GM18873 (cell line): Measurements from ENCODE around the gene ARSI.

ENCODE experiments used
- ATAC-seq: cut with Tn5 transposase; IDR thresholded peaks from one replicate; pipeline ENCODE4 v1.9.1; 2021; ENCODE audit warnings: mild to moderate bottlenecking, moderate library complexity, moderate number of reproducible peaks; ENCODE audit not compliant: unreplicated experiment, low FRiP score

Gene ARSI

DNA sequence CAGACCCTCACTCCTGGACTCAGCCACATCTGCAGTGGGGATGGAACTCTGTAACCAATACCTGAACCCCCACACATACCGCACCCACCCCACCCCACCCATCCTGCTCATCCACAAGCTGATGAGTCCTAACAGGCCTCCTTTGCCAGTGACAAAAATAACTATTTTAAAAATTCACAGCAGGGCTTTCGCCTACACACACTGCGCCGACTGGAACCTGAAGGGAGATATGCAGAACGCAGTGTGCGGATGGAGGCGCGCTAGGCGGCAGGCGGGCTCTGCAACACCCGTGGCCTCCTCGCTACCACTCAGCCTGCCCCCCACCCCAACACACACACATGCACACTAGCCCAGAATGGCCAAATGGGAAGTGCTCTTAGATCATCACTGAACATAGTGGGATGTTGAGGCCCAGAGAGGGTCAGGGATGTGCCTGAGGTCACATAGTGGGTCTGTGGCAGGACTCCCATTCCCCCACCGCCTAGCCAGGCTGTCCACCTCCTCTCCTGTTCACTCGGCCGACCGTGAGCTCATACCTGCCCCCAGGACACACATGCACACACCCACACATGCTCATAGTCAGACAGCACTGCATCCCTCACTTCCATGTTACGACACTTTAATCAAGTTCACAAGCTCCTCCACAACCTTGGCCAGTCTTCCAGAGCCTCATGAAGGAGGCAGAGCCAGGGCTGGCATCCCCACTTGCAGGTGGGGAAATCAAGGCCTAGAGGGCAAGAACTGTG is 6.8 kb downstream of the ARSI start:
- no peak for ATAC-seq

DNA sequence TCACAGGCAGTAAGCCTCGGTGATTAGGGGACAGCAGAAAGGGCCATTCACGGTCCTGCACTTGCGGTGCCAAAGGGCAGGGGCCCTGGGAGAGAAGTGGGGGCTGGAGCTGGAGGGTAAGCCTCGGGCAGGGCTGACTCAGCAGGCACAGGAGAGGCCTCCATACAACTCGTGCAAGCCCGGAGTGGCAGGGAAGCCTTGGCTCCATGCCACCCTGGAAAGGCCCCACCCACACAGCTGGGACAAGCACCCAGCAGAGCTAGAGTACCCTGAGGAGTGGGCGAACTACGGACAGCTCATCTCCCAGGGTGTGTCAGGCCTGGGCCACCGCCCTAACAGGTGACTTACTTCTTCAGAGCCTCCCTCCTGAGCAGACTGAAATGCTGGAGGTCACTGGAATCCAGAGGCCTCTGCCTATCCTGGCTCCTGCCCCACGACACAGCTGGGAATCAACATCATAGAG is 7.5 kb downstream of the ARSI start:
- ATAC-seq = no peak

DNA sequence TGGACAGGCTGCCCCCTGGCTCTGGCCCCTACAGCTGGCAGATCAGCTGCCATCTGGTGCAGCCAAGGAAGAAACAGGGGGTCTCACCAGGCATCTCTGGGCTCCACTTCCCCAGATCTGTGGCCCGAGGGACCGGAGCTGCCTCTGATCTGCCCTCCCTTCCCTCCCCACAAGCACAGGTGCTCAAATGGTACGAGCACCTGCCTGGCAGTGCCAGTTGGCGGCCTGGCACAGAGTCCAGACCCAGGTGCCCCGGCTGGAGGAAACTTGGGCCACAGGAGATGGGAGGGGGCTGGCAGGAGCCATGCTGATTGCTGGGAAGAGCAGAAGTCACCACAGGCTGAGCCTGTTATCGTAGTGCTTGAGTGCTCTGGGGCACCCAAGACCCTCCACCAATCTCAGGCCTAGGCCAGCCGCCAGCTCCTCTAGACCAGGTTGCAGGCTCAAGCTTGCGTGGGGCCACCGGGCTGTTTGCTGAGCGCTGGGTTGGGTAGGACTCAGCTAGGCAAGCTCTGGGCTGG is 8.1 kb downstream of the ARSI start:
- ATAC-seq = no peak

DNA sequence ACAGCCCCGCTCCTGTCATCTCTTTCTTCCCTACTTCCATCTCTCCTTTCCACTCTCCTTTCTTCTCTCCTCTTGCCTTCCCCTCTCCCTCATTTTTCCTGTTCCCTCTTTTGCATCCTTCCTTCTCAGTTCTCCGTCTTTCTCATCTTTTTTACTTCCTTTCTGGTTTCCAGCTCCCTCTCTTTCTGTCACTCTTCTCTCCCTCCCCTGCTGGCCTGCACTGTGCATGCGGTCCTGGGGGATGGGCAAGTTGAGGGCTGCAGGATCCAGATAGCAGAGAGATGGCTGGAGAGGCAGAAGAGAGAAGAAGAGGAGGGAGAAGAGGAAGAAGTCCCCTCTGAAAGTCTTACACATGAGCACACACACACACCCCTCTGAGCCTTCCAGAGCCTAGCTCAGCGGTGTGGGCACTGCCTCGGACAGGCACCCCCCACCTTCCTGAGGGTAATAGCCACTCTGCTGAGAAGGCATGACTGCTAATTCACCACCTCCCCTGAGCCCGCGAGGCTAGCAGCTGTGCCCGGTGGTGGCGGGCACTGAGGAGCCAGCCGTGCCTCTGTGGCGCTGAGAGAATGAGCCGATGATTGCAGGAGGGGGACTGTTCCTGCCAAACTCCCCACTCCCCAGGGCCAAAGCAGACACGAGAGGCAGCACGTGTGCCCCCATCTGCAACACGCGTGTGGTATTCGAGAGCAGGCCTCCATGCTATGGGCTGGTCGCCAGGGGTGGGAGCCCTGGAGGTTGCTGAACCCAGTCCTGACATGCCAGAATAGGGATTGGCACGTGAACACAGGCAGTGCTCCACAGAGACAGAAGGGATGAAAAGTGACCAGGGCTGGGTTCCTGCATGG is 9.4 kb downstream of the ARSI start:
- no peak for ATAC-seq

DNA sequence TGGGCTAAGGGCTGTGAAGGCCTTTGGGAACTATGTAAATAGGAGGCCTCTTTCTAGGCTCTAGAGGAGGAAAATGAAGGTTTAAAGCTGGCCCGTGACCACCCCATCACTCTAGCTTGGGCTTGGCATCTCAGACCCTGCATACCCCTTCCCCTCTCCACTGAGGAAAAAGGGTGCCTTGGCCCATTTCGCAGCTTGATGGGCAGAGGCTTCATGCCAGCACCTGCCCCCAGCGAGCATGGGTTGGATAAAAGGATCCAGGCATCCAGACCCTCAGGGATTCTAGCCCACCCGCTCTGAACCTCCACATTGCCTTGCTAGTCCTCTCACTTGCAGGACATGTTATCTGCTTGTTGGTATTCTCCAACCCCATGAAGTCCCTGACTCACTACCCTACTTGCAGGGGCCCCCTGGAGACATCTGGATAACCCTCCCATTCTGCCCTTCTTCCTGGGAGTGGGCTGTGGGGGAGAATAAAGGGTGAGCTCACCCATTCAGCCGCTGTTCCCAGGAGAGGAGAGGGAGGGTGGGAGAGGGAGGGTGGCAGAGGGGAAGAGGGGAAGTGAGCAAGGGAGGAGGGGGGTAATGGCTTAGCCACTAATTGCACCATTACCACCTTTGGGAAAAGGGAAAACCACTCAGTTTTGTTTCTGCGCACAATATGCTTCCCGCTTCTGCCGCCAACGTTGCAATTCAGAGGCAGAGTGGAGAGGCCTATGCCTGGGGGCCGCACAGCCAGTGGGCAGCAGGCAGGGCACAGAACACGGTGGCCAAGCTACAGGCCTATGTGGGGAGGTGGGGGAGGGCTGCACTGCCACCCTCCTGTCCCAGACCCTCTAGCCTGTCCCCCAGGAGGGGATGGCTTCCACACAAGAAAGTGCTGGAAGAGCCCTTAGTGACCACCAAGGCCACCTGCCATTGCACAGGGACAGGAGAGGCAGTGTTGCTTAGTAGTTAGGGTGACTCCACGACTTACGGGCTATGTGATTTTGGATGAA is 11.0 kb downstream of the ARSI start:
- no peak for ATAC-seq

DNA sequence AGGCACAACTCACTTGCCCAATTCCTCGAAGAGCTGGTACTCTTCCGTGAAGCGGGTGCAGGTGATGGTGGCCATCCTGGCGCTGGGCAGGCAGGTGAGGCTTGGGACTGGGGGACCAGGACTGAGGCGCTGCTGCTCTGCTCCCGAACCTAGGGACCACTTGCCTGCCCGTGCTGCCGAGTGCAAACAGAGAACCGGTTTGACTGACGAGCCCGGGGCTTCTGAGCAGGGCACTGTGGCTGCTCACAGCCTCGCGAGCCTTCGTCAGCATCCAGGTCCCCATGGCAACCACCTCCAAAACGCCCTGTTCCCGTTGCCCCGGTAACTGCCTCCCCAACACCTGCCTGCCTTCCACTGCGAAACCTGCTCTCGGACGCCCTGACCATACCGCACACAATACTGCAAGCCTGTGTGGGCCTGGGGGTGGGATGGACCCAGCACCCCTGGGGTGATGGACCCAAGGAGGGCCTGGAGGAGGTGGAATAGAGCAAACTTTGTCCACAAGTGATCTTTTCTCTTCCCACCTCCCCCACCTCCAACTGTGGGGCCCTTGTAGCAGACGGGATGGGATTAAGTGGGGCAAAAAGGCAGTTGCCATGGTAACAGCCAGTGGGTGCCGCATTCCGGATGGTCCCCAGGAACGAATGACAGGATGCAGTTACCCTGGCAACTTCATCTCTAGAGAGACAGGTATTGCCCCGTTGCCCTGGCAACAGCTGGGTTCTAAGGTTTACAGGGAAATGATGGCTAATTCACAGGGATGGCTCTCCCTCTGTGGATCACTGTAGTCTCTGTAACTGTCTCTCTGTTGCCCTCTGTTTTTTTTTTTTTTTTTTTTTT is 12.9 kb downstream of the ARSI start, which contains the start of gene CAMK2A:
CAMK2A (minus strand) TSS at position 223 of the 840 bp plus-strand sequence; CDS start at position 75, 148 bp downstream.
- no peak for ATAC-seq

DNA sequence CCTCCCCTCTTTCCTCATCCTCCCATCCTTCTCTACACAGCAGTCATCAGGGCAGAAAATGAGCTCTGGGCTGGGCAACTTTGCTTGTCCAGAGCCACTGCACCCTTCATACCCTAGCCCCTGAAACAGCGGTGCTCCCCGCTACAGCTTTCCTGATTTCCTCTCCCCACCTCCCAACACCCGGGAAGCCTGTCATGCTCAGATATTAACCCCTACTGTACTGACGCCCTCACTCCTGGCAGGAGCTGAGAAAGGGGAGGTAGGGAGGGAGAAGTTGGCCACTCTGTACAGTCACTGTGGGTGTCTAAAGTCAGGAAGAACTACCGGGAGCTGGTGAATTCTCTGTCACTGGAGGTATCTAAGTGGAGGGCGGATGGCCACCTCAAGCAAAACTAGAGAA is 13.9 kb downstream of the ARSI start:
- no peak for ATAC-seq

DNA sequence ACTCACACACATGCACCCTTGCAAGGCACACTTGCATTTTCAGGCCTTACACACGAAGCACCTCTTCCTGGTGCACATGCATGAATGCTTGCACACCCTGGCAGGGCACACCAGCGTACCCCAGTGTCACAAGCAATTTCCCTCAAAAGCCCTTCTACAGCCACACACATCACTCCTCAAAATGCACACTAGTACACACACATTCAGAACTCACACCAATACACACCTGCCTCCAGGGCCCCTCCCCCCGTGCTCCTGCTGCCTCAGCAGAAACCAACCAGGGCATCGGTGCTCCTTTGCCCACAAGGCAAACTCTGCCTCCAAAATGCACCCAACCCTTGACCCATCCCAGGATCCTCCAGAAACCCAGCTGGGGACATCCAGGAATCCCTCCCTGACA is 14.3 kb downstream of the ARSI start:
- no peak for ATAC-seq

DNA sequence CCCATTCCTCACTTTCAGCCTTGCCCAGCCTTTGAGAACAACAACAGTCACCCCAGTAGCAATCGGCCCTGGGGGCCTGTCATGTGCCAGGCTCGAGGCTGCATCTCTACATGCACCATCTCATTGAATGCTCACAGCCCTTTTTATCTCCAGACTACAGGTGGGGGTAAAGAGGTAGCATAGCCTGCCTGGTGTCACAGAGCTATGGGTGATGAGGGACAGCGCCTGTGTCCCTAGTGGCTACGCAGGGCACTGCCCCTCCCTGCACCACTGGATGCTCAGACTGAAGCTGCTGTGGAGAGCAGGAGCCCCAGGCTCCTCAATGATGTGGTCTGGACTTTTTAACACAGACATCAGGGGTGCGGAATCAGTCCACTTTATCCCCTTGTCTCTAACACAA is 15.9 kb downstream of the ARSI start:
- ATAC-seq = no peak

DNA sequence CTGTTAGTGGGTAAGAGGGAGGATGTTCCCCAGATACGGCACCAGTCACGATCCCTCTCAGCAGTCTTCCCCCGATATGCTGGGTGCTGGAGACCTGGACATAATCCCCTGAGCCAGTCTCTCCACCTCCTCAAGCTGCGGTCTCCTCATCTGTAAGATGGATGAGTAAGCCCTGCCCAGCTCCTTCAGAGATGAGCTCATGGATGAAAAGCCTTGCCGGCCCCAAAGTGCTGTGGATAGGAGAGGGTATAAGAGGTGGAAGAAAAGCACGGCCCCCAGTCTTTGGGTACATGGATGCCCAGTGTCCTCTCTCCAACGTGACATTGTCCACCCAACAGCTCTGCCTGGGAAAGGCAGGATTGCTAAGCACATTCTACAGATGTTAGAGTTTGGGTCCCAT is 17.6 kb downstream of the ARSI start:
- no peak for ATAC-seq

DNA sequence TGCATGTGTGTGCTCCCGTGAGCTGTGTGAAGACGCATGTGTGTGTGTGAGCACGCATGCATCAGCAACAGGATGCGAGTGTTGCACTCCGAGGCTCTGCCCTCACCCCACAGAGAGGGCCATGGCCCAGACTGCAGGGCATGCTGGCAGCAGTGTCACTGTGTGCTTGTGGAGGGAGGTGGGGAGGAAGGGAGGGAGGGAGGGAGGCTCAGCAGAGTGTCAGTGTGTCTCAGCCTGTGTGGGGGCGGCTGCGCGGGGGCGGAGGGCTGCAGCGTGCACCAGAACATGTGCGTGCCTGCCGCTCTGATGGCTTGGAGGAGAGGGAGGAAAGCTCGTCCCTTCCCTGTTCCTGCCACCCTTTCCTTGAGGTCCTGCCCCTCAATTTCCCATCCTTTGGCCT is 18.4 kb downstream of the ARSI start:
- no peak for ATAC-seq

DNA sequence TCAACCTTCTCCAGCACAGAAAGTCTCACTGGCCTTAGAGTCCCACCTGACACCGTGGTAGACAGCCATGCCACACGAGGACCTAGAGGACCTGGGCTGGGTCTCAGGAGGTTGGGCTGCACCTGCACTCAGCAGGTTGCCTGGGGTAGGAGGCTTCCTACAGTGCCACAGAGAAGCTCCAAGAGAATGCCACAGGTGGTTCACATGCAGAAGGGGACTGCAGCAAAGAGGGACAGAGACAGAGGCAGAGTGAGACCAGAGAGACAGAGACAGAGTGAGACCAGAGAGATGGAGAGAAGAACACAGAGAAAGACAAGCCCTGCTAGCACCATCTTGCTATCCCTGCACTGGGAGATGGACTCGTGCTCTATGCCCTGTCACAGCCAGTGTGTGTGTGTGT is 18.8 kb downstream of the ARSI start:
- no peak for ATAC-seq

DNA sequence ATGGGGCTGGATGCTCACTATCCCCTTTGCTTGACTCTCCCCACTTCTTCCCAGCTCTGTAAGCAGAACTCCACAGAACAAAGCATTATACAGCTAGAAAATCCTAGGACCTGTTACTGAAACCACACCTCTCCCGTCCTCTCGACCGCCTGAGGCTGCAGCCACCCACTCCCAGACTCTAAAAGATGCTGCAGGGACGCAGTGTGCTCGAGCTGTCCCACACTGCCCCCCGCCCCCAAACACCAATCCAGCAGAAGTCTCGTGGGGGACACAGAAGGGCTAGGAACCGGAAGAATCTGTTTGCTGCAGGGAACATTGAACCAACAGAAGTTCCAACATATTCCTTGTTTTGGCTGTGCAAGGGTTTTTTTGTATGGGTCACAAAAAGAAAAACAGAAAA is 20.7 kb downstream of the ARSI start:
- ATAC-seq = no peak

DNA sequence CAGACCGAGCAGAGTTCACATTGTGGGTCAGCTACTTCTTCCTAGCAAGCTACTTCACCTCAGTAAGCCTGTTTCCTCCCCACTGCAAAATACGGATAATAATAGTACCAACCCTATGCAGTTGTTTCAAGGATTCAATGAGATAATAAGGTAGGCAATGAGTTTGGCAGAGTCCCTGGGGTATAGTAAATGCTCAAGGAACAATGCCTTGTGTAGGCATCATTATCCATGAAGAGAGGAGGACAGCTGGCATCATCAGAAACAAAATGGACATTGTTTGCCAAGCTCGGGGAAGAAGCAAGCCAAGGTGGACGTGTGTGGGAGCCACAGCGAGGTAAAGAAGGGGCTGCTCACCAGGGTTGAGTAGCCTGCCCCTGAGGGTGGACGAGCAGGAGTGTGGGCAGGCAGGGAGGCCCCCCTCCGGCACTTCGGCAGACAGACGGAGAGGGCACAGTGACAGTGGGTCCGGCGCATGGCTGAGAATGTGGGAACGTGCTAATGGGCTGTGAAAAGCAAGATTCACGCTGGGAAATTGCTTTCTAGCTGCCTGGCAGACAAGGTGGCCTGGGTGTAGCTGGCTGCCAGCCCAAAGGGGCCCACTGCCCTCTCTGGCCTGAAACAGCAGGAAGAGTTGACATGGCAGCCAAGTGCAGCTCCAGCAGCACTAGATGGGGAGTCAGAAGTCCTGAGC is 23.2 kb downstream of the ARSI start:
- ATAC-seq = no peak

DNA sequence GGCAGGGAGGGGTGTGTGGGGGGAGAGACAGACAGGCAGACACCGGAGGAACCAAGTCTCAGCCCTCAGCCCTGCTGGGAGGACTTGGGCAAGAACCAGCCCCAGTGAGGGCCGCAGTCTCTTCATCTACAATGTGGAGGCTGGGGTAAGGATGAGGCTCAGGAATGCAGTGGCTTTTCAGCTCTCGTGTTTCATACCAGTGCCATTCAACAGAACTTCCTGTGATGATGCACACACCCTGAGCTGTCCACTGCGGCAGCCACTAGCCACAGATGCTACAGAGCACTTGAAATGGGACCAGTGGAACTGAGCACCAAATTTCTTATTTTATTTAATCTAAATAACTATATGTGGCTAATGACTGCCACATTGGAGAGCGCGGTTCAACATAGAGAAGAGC is 23.8 kb downstream of the ARSI start:
- no peak for ATAC-seq

DNA sequence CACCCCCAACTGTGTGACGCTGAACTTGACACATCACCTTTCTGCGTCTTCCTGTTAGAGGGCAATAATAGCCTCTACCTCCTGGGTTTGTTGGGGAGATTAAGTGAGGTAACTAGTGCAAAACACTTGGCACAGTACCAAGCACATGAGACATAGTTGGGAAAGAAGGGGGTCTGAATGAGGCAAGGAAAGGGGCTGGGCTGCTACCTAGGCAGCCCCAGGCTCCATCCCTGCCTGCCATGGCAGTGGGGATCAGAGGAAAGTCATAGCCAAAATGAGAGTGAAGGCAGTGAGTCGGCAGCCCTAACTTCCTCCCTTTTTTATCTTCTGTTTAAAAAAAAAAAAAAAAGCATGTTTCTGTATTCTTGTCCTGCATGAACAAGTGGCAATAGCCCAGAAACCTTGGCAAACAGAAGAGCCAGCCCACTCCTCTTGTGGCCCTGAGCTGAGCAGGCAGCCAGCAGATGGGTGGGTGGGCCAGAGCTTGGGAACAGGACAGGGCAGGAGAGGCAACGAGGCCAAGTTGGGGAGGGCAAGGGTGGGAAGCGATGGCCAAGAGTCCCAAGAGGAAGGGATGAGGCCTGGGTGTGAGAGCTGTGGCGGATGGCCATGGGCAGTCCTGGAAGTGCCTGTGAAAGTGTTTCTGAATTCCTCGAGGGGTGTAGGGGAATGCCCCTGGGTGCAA is 24.5 kb downstream of the ARSI start:
- no peak for ATAC-seq

DNA sequence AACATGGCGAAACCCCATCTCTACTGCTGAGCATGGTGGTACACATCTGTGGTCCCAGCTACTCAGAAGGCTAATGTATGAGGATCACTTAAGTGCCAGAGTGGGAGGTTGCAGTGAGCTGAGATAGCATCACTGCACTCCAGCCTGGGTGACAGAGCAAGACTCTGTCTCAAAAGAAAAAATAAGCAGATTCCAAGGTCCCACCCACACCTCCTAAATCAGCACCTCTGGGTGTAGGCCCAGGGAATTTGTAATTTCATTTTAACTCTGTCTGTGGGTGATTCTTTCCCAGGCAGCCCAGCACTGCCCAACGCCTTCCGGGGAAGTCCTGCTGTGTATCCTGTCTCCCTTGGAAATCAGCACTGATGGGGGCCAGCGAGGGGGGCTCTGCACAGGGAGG is 25.7 kb downstream of the ARSI start:
- ATAC-seq = no peak

DNA sequence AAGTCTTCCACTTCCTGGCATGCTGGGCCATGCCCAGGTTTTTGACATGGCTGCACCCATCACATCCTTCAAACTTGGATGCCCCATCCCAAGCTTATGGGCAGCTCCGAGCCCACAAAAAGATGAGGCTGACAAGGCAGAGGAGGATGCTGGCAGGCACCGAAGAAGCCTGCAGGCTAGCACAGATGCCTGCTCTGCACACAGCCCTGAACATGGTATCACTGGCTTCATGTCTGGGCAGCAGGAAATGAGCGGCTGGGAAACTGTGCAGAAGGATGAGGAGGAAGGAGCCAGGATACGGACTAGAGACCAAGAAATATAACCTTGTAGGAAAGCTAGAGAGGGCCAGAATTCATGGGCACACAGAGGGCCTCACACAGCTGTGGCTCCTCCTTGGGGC is 27.9 kb downstream of the ARSI start:
- ATAC-seq = no peak
